AG04450 (cell line): Measurements from ENCODE around the gene COL6A2. TPM values are rescaled to one million over a fixed set of nuclear protein-coding genes. Genes with fewer than 3 reads are reported as not detected.

ENCODE experiments used
- CTCF ChIA-PET: fragments of 300-600, 350-600 bp; formaldehyde crosslinking; extraction: SDS; loops from one replicate; lab custom pipeline; 2022; ENCODE audit warnings: antibody characterized with exemption, inconsistent platforms; lab: Charles Lee
- POLR2A ChIA-PET: fragments of 350-600 bp; formaldehyde crosslinking; extraction: SDS; loops from one replicate; lab custom pipeline; 2021; ENCODE audit warnings: antibody characterized with exemption, inconsistent platforms; lab: Yijun Ruan, JAX
- DNase-seq: peaks from one replicate; pipeline ENCODE4 v3.0.0-alpha.2; 2011; ENCODE audit warnings: low read depth, low spot score
- H3K27ac ChIP-seq: one replicate; pipeline ENCODE4 v1.5.1; 2012; ENCODE audit warnings: low read depth, low read length, control low read depth
- H3K27me3 ChIP-seq: one replicate; pipeline ENCODE4 v1.6.0; 2012; ENCODE audit warnings: low read length; ENCODE audit not compliant: control insufficient read depth, insufficient read depth
- H3K4me3 ChIP-seq: 2 replicates; pipeline ENCODE4 v1.5.1; 2011; ENCODE audit warnings: mild to moderate bottlenecking, low read depth, low read length, control low read depth
- H3K9me3 ChIP-seq: 2 replicates; pipeline ENCODE4 v1.5.1; 2012; ENCODE audit warnings: low read length; ENCODE audit not compliant: control insufficient read depth, insufficient read depth
- polyA plus RNA-seq: library from polyadenylated mRNA; depleted of rRNA; stranded (reverse); fragments of >200 nt; gene quantifications from 2 replicates; pipeline ENCODE4 v1.2.3, GENCODE V29; 2011
- TF ChIP-seq, protein P1 (sequence below): IDR thresholded peaks from 2 replicates; pipeline ENCODE4 v1.5.1; 2011; ENCODE audit warnings: low read depth, low read length, control low read depth, inconsistent platforms

COL6A2 gene
- polyA plus RNA-seq, 1 experiment: 454 TPM

- H3K27me3 ChIP-seq: no peaks in the 10 kb centered on the region
- no peak overlapping the region for H3K27ac ChIP-seq
- TF ChIP-seq, protein P1, sequence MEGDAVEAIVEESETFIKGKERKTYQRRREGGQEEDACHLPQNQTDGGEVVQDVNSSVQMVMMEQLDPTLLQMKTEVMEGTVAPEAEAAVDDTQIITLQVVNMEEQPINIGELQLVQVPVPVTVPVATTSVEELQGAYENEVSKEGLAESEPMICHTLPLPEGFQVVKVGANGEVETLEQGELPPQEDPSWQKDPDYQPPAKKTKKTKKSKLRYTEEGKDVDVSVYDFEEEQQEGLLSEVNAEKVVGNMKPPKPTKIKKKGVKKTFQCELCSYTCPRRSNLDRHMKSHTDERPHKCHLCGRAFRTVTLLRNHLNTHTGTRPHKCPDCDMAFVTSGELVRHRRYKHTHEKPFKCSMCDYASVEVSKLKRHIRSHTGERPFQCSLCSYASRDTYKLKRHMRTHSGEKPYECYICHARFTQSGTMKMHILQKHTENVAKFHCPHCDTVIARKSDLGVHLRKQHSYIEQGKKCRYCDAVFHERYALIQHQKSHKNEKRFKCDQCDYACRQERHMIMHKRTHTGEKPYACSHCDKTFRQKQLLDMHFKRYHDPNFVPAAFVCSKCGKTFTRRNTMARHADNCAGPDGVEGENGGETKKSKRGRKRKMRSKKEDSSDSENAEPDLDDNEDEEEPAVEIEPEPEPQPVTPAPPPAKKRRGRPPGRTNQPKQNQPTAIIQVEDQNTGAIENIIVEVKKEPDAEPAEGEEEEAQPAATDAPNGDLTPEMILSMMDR: no peak
- H3K4me3 ChIP-seq: no peak overlapping the region
- ChIA-PET CTCF (interaction anchor here (0.7 kb wide), 1 partner anchor 116 kb away, joined by 4 read pairs; no protein-coding TSS in a partner anchor), POLR2A (interaction anchor here (1.0 to 1.5 kb wide), 2 partner anchors 15 to 36 kb away, joined by 3 to 9 read pairs; no protein-coding TSS in a partner anchor)
- no peak for DNase-seq
- H3K9me3 ChIP-seq: peaks cover 28% of the 10 kb centered on the region
Measured at GRCh38 chr21:46063734-46064680, 33.9 kb upstream of the COL6A2 start.

DNA sequence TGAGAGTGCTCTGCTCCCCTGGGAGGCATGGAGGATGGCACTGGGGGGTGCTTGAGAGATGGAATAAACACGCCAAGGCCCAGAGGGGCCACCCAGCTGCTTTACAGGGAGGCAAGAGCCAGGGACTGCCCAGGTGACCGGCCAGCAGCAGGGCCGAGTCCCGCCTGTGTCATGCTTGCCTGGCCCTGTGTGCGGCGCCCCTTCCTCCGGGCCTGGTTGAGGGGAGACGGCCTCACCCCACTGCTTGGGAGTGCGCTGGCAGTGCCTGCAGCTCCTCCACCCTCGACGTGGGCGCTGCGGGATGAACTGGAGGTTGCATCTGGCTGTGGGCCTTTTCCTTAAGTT lies 33.1 kb upstream of the COL6A2 start:
- H3K4me3 ChIP-seq: no peak overlapping the region
- H3K27ac ChIP-seq: peak overlapping the region; percentile 94
- ChIA-PET POLR2A (interaction anchor here (0.9 to 1.5 kb wide), 5 partner anchors 16 to 37 kb away, joined by 3 to 9 read pairs (median 6); no protein-coding TSS in a partner anchor), CTCF (interaction anchor here (1.0 kb wide), 1 partner anchor 9 kb away, joined by 3 read pairs; no protein-coding TSS in a partner anchor)
- H3K27me3 ChIP-seq: no peaks in the 10 kb centered on the region
- peaks cover 26% of the 10 kb centered on the region for H3K9me3 ChIP-seq
- no peak for DNase-seq
- TF ChIP-seq, protein P1: no peak

DNA sequence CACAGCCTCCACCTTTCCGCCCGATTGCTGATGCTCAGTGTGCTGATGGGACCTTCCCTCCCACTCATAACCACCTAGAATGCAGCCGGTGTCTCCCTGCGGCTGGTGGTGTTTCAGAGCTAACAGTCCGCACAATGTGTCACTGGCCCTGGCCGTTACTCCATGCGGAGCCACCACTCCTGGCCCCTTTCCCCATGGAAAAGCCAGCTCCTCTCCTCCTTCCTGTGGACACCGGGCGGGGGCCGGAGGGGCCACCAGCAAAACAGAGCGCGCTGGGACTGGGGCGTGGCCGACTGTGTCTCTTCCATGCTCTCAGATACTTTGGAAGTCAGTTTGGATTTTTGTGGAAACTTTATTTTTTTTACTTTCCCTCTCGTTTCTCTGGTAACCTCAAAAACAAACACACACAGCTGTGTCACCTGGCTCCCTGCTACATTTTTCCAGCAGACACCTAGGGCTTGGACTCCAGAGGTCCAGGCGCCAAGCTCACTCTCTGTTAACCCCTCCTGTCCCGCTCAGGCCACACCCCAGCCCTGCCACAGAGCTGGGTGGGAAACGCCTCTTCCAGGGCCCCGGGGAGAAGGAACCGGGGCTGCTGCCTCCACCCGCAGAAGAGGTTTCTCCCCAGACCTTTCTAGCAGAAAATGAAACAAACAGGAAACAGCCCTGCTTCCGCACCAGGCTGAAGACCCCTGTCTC lies 32.5 kb upstream of the COL6A2 start:
- Histone ChIP-seq H3K4me3 (0 out of 2 replicates have a peak overlapping the region, but pooled peaks have one; percentile 5), H3K9me3 (peaks cover 26% of the 10 kb centered on the region), H3K27ac (peak overlapping the region; percentile 94), H3K27me3 (no peaks in the 10 kb centered on the region)
- CTCF ChIA-PET: interaction anchor here (1.0 kb wide), 1 partner anchor 9 kb away, joined by 3 read pairs; no protein-coding TSS in a partner anchor
- TF ChIP-seq, protein P1: no peak
- no peak for DNase-seq
- POLR2A ChIA-PET: interaction anchor here (0.6 to 1.5 kb wide), 6 partner anchors 16 to 37 kb away, joined by 3 to 9 read pairs (median 5); no protein-coding TSS in a partner anchor

DNA sequence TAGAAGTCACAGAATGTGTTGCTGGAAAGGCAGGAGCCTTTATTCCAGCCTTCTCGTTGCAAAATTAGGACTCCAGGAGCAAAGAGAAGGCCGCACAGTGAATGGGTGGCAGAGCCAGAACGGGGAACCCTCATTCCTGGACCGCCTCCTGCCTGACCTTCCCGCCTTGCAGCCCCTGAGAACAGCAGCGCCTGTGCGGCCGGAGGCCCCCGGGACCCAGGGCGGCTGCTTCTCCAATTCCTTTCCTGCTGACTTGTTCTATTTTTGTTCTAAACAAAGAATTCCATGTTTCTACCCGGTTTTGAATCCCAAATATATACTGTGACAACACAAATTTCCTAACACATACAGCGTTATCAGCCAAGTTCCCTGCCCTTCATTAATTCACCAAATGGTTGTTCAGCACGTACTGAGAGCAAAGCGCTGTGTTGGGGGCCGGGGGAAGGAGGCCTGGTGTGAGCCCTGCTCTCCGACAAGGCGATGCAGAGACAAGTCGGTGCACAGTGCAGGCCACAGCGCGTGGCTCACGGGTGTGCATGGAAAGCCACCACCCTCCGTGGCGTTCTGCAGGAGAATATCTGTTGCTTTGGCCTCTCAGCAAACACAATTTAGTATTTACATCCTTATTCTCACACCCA lies 31.9 kb upstream of the COL6A2 start:
- TF ChIP-seq, protein P1: no peak
- CTCF ChIA-PET: no interaction called here
- POLR2A ChIA-PET: interaction anchor here (0.8 to 1.5 kb wide), 6 partner anchors 17 to 66 kb away, joined by 4 to 9 read pairs (median 6); no protein-coding TSS in a partner anchor
- Histone ChIP-seq H3K4me3 (0 out of 2 replicates have a peak overlapping the region, but pooled peaks have one; percentile 5), H3K9me3 (peaks cover 26% of the 10 kb centered on the region), H3K27ac (peak overlapping the region; percentile 94), H3K27me3 (no peaks in the 10 kb centered on the region)
- DNase-seq: no peak
